ENCODE measurements around the gene OR10H5.
"Not testable (repeated sequence)": the region's sequence is repeated elsewhere in the genome, so short reads cannot be mapped to it uniquely, and the experiment has no call there.

The OR10H5 gene

DNA sequence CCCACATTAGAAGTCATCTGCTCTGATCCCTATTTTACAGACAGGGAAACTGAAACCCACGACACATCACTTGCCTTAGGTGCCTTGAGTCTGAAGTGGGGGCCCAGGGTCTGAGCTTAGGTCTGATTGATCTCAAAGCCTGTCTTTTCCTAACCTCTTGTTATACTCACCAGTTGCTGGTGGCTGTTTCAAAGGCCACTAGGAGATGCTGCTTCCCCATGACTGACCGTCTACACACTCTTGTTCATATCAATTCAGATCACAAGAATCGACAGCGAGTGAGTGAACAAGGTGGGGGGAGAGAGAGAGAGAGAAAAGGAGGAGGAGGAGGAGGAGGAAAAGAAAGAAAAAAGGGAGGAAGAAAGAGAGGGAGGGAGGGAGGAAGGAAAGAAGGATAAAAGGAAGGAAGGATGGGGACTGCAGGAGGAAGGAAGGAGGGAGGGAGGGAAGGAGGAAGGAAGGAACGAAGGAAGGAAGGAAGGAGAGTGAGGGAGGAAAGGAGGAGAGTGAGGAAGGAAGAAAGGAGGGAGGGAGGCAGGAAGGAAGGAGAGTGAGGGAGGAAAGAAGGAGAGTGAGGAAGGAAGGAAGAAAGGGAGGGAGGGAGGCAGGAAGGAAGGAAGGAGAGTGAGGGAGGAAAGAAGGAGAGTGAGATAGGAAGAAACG is 24.7 kb downstream of the OR10H5 start:
- DNase-seq = no peak

DNA sequence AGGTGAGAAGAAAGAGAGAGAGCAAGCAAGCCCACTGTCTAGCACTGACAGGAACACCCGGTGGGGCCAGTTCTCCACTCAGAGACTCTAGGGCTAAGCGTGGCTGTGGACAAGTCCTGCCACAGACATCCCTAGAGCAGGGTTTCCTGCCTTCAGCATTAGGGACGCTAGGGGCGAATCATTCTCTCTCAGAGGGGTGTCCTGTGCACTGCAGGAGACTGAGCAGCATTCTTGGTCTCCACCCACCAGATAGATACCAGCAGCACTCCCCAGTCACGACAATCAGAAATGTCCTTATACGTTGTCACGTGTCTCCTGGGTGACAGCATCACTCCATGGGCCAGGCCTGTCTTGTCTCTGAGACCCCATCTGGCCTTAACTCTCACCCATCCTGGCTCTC is 26.5 kb downstream of the OR10H5 start:
- no peak for DNase-seq

GRCh38 chr19:15815306-15815705 is 27.8 kb downstream of the OR10H5 start, which contains the start of gene OR10H1:
TSS of gene OR10H1 (minus strand) at chr19:15815664. CDS start at chr19:15808037, 7,627 bp downstream.
- no peak for DNase-seq

DNA sequence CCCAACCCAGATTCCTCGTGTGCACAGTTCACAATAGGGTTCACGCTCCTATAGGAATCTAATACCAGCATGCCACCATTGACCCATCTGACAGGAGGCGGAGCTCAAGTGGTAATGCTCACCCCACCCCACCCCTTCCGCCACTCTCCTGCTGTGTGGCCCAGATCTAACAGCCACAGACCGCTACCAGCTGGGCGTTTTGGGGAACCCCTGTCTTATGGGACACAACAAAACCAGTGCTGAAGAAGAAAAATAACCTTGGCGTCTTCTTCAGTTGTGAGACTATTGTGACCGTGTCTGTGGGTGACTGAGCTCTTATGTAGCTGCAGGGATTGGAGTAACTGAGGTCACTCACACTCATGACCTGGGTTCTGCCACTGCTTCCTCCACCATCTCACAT is 33.2 kb downstream of the OR10H5 start:
- DNase-seq = no peak

GRCh38 chr19:15825753-15826152 is 38.3 kb downstream of the OR10H5 start:
- DNase-seq = no peak

GRCh38 chr19:15828121-15828610 is 40.7 kb downstream of the OR10H5 start:
- no peak for DNase-seq

- not testable (repeated sequence) for DNase-seq
These were observed 41.3 kb downstream of the OR10H5 start for GRCh38 chr19:15828611-15829305.

- no peak for DNase-seq
These were observed 41.8 kb downstream of the OR10H5 start for GRCh38 chr19:15829306-15829698.

- DNase-seq = no peak
These were observed 42.3 kb downstream of the OR10H5 start for GRCh38 chr19:15829786-15830185.

DNA sequence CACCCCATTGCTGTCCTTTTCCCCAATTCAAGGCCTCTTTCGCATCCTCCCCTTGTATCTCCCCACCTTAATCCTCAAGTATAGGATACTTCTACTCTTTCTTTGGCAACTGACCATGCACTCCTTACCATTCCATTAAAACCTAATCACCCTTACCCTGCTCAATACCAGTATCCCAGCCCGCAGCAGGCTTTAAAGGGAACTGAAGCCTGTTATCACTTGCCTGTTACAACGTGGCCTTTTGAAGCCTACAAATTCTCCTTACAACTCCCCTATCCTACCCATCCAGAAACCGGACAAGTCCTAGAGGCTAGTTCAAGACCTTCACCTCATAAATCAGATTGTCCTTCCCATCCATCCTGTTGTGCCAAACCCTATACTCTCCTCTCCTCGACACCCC is 44.2 kb downstream of the OR10H5 start:
- DNase-seq = no peak

DNA sequence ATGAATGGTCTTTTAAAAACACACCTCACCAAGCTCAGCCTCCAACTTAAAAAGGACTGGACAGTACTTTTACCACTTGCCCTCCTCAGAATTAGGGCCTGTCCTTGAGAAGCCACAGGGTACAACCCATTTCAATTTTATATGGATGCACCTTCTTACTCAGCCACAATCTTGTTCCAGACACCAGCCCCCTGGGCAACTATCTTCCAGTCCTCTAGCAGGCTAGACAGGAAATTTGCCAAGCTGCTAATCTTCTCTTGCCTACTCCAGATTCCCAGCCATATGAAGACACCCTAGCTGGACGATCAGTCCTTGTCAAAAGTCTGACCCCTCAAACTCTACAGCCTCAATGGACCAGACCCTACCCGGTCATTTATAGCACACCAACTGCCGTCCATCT is 46.8 kb downstream of the OR10H5 start:
- not testable (repeated sequence) for DNase-seq

- not testable (repeated sequence) for DNase-seq
These were observed 48.3 kb downstream of the OR10H5 start for GRCh38 chr19:15835565-15836329.

DNA sequence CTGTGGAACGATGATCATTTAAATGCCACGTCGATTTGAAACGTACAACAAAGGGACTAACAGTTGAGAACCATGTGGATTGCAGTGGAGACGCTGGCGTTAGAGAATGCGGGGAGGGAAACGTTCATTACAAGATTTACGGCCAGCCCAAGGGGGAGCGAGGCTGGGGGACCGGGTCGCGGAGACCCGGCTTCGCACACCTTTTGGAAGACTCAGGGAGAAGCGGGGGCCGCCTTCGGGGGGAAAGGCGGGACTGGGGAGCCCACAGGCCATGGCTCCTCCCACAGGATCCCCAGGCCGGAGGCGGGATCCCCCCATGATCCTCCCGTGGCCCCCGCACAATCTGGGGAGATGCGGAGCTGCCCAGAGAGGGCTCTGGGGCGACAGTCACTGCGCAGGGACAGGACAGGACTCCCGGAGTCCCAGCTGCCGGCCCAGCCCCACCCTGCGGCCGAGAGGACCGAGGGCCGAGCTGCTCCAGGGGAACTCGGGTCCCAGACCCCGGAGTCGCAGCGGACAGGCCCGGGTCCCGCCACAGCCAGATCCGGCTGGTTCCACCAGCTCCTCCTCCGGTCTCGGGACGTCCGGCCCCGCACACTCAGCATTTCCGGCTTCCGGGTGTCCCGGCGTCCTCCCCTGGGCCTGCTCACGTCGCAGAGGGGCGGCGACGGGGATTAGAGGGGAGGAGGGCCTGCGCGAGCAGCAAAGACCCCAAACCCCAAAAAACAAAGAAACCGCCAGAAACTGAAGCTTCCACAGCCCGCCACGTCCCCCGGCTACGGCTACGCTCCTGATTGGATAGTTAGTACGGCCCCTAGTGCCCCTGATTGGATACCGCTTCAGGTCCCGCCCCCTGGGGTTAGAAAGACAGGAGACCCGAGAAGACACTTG is 49.1 kb downstream of the OR10H5 start:
- DNase-seq = peak; percentile 83

DNA sequence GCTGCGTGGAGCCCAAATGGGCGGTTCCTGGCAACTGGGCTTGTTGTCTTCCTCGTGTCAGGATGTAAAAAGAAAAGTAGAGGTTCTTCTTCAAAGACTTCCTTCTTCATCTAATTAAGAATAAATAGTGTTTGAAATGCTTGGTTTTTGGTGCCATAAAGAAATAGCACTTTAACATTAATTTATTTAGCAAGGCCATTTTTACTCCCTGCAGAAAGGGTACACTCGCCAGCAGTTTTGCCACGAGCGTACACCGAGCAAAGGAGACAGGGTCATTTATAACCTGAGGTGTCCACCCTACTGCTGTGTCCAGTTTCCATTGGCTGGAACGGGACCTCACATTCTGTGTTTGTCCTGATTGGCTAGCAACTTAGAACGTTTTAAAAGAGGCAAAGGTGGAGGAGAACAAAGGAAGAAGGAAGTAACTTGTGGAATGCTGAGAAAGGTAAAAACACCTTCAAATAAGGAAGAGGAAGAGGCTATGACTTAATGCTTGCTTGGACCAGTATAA is 49.8 kb downstream of the OR10H5 start:
- no peak for DNase-seq

DNA sequence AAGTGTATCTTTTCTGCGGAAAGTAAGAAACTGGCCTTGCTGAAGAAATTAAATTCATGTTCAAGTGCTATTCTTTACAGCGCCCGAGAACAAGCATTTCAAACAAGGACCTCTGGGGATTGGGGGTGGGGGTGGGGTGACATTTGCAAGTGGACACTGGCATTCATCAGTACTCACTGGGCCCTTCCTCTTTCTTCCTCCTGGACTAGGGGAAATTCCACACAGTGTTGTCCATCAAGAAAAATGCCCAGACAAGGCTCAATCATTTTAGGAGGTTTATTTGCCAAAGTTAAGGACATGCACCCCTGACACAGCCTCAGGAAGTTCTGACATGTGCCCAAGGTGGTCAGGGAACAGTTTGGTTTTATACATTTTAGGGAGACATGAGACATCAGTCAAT is 50.9 kb downstream of the OR10H5 start:
- no peak for DNase-seq

DNA sequence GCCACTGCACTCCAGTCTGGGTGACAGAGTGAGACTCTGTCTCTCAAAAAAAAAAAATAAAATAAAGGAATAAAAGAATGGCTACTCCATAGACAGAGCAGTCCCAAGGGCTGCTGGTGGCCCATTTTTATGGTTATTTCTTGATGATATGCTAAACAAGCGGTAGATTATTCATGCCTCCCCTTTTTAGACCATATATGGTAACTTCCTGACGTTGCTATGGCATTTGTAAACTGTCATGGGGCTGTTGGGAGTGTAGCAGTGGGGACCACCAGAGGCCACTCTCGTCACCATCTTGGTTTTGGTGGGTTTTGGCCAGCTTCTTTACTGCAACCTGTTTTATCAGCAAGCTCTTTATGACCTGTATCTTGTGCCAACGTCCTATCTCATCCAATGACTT is 52.4 kb downstream of the OR10H5 start:
- not testable (repeated sequence) for DNase-seq

DNA sequence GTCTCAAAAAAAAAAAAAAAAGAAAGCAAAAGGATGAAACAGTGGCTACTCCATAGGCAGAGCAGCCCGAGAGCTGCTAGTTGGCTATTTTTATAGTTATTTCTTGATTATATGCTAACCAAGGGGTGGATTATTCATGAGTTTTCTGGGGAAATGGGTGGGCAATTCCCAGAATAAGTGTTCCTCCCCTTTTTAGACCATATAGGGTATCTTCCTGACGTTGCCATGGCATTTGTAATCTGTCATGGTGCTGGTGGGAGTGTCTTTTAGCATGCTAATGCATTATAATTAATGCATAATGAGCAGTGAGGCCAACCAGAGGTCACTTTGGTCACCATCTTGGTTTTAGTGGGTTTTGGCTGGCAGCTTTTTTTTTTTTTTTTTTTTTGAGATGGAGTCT is 53.4 kb downstream of the OR10H5 start:
- DNase-seq = no peak

DNA sequence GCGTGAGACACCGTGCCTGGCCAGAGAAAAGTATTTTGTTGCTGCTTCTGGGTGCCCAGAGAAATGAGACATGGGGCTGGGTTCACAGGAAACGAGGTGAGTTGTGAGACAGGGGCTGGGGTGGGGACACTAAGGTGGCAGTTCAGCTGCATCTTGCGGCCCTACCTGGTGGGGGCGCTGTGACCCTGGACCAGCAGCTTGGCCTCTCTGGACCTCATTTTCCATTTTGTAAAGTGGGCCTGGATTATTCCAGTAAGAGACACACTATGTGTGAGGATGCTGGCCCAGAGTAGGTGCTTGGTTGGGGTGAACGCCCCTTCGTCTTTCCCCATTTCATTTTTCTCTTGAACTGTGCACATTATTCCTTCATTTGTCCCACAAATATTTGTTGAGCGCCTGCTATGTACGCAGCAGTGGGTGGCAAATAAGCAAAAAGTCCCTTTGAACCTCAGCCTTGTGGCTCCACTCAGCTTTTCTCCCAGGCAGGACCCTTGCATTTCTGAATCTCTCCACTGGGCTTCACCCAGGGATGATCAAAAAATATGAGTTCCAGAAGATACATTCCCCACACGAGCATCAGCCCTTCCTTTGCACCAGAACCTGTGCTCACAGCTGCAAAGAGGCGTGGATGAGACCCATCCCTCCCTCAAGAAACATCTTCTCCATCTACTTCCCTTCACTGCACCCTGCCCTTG is 54.6 kb downstream of the OR10H5 start:
- no peak for DNase-seq

DNA sequence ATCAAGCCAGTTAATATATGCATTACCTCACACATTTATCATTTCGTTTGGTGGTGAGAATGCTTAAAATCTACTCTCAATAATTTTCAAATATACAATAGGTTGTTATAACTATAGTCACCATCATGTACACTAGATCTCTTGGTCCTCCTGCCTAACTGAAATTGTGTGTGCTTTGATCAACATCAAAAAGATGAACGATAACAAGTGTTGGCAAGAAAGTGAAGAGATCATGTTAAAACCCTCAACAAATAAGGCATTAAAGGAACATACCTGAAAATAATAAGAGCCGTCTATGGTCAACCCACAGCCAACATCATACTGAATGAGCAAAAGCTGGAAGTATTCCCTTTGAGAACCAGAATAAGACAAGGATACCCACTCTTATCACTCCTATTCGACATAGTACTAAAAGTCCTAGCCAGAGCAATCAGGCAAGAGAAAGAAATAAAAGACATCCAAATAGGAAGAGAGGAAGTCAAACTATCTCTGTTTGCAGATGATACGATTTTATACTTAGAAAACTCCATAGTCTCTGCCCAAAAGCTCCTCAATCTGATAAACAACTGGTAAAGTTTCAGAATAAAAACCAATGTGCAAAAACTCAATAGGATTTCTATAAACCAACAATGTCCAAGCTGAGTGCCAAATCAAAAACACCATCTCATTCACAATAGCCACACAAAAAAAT is 55.9 kb downstream of the OR10H5 start:
- no peak for DNase-seq

GRCh38 chr19:15843894-15844222 is 56.4 kb downstream of the OR10H5 start:
- DNase-seq = not testable (repeated sequence)

DNA sequence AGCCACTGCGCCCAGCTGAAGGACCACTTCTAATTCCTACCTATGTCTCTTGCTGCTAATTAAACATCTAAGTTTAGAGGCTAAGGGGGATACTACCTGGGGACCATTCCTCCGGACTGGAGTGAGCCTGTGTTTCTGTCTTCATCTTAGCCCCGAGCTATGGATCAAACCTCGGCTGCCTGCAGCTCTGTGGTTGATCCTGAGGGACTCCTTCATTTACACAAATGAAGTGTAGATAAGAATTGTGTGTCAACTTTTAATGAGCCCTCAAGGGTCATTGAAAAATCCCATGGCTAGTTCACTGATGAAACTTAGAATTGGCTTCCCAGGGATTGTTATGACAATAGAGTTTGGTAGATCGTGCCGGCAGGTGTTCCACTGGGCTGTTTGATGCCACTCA is 59.5 kb downstream of the OR10H5 start:
- no peak for DNase-seq
